ENCODE data around the gene ACSL4.

- TF ChIP-seq POLR2A (IDR thresholded peaks at IDR 0.05) (no peak), CTCF (IDR thresholded peaks at IDR 0.05) (no peak)
Observed at GRCh38 chrX:109753256-109753655, 20.2 kb upstream of the ACSL4 start.
